Measurements from ENCODE around the gene NPIPB4.
"Not testable (repeated sequence)": the region's sequence is repeated elsewhere in the genome, so short reads cannot be mapped to it uniquely, and the experiment has no call there.

- not testable (repeated sequence) for TF ChIP-seq CTCF (tag by site-specific recombination; IDR thresholded peaks at IDR 0.05); ZNF830 (tag by site-specific recombination; IDR thresholded peaks at IDR 0.05; ENCODE audit: low read depth); KLF8 (tag by site-specific recombination; IDR thresholded peaks at IDR 0.05); ZNF658 (tag by site-specific recombination; IDR thresholded peaks at IDR 0.05)
Measured at GRCh38 chr16:21834211-21834610, 23.3 kb downstream of the NPIPB4 start.

All from HEK293 (cell line).